Measurements from ENCODE around the gene TRA2B. TPM values are rescaled to one million over a fixed set of nuclear protein-coding genes. Genes with fewer than 3 reads are reported as not detected.

The TRA2B gene
- total RNA-seq, 4 donors from 2014 or later: 91.2 to 170 (median 124) TPM

GRCh38 chr3:185924375-185924774, 13.4 kb downstream of the TRA2B start:
- 71 to 76% methylated on average over 7 of the region's 7 CpGs for WGBS, 2 donors
- intact Hi-C loops (cut with DNase I; ENCODE audit: low total_unique reads): no loop called here
- no peak for TF ChIP-seq POLR2A (IDR thresholded peaks at IDR 0.05)
- TF ChIP-seq, protein P1, sequence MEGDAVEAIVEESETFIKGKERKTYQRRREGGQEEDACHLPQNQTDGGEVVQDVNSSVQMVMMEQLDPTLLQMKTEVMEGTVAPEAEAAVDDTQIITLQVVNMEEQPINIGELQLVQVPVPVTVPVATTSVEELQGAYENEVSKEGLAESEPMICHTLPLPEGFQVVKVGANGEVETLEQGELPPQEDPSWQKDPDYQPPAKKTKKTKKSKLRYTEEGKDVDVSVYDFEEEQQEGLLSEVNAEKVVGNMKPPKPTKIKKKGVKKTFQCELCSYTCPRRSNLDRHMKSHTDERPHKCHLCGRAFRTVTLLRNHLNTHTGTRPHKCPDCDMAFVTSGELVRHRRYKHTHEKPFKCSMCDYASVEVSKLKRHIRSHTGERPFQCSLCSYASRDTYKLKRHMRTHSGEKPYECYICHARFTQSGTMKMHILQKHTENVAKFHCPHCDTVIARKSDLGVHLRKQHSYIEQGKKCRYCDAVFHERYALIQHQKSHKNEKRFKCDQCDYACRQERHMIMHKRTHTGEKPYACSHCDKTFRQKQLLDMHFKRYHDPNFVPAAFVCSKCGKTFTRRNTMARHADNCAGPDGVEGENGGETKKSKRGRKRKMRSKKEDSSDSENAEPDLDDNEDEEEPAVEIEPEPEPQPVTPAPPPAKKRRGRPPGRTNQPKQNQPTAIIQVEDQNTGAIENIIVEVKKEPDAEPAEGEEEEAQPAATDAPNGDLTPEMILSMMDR (IDR thresholded peaks at IDR 0.05): no peak
- no peak overlapping the region for H3K4me3 ChIP-seq (ENCODE audit: low read depth, poor library complexity, severe bottlenecking)
- DNase-seq (ENCODE audit: low spot score in 2 of 2): no peak

DNA sequence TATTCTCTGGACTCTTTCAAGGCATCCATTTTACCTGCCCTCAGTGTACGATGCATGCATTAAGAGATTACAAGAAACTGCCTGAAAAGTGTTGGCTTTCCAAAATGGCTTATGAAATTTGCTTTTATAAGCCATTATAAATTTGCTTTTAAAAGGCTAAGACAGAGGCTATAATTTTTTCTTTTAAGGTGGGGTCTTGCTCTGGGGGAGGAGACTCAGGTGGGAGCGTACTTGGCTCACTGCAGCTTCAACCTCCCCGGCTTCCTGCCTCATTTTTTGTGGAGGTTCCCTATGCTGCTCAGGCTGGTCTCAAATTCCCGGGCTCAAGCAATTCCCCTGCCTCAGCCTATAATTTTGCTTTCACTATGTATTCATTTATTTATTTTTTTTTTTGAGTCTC, 17.6 kb downstream of the TRA2B start:
- DNase-seq (ENCODE audit: low spot score in 2 of 2): no peak
- no peak overlapping the region for H3K4me3 ChIP-seq (ENCODE audit: low read depth, poor library complexity, severe bottlenecking)
- WGBS, 2 donors: 92 to 94% methylated on average over 4 of the region's 4 CpGs
- no peak for TF ChIP-seq POLR2A (IDR thresholded peaks at IDR 0.05)
- TF ChIP-seq, protein P1 (IDR thresholded peaks at IDR 0.05): no peak
- intact Hi-C loops (cut with DNase I; ENCODE audit: low total_unique reads): no loop called here

DNA sequence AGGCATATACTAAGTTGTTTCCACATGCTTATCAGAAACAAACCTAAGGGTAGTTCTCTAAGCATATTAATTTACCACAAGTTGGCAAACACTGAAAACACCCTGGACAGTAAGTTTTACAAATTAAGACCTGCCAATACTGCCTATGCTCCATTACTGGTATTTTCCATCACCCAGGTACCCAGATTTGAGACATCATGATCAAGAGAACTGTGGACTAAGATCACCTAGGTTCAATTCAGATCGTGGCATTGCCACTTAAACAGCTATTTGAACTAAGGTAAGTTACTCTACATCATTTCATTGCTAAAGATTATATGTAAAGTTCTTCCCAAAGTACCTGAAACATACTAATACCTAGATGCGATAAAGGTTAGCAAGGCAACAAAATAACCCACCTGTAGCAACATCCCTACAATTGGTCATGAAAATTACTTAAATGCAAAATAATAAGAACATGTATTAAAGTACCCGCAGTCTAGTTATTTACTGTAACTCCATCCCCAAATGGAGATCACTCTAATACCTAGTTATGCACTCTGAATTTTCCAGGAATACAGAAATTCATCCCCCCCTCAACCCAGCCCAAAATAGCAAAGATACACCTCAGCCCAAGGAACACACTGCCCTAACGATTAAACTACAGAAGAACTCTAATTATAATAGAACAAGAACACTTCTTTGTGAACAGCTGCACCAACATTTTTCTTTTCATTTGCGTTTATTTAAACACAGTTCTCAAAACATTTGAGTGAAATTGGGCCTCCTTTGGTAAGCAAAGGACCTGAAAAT, 21.6 kb downstream of the TRA2B start:
- 93 to 94% methylated on average over 5 of the region's 5 CpGs for WGBS, 2 donors
- TF ChIP-seq, protein P1 (IDR thresholded peaks at IDR 0.05): no peak
- no peak for TF ChIP-seq POLR2A (IDR thresholded peaks at IDR 0.05)
- intact Hi-C loops (cut with DNase I; ENCODE audit: low total_unique reads): no loop called here
- H3K4me3 ChIP-seq (ENCODE audit: low read depth, poor library complexity, severe bottlenecking): no peak overlapping the region
- no peak for DNase-seq (ENCODE audit: low spot score in 2 of 2)

- WGBS, 2 donors: 85 to 86% methylated on average over 4 of the region's 4 CpGs
- no peak overlapping the region for H3K4me3 ChIP-seq (ENCODE audit: low read depth, poor library complexity, severe bottlenecking)
- intact Hi-C loops (cut with DNase I; ENCODE audit: low total_unique reads): no loop called here
- no peak for DNase-seq (ENCODE audit: low spot score in 2 of 2)
- TF ChIP-seq, protein P1 (IDR thresholded peaks at IDR 0.05): no peak
- no peak for TF ChIP-seq POLR2A (IDR thresholded peaks at IDR 0.05)
These were observed 22.2 kb downstream of the TRA2B start for GRCh38 chr3:185915642-185916041.

GRCh38 chr3:185914911-185915629, 22.7 kb downstream of the TRA2B start:
- 87 to 90% methylated on average over 6 of the region's 6 CpGs for WGBS, 2 donors

More at GRCh38 chr3:185914911-185915629, 22.7 kb downstream of the TRA2B start:
- DNase-seq (ENCODE audit: low spot score in 2 of 2): no peak
- TF ChIP-seq, protein P1 (IDR thresholded peaks at IDR 0.05): no peak
- TF ChIP-seq POLR2A (IDR thresholded peaks at IDR 0.05): no peak
- intact Hi-C loops (cut with DNase I; ENCODE audit: low total_unique reads): no loop called here
- H3K4me3 ChIP-seq (ENCODE audit: low read depth, poor library complexity, severe bottlenecking): no peak overlapping the region
